HG03442 (cell line): Measurements from ENCODE around the gene TMEM158.

ENCODE experiments used
- ATAC-seq: cut with Tn5 transposase; IDR thresholded peaks from one replicate; pipeline ENCODE4 v1.9.1; 2021; ENCODE audit warnings: mild to moderate bottlenecking, moderate library complexity; ENCODE audit not compliant: unreplicated experiment

Gene TMEM158

DNA sequence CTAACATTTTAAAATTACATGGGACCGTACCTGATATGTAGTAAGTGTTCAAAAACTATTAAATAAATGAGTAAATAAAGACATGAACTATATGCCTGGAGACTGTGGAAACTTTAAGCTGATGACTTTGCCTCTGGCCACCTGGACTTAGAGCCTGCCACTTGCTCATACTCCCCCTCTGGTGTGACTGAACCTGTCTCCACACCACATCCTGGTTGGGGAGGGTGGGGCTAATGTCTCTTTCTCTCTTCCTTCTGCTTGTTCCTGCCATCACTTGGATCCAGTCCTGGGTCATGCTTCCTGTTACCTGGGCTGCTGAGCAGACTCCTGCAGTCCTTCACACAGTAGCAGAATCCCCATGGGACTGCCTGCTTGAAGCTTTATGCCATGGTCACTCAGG lies 8.2 kb upstream of the TMEM158 start:
- no peak for ATAC-seq

DNA sequence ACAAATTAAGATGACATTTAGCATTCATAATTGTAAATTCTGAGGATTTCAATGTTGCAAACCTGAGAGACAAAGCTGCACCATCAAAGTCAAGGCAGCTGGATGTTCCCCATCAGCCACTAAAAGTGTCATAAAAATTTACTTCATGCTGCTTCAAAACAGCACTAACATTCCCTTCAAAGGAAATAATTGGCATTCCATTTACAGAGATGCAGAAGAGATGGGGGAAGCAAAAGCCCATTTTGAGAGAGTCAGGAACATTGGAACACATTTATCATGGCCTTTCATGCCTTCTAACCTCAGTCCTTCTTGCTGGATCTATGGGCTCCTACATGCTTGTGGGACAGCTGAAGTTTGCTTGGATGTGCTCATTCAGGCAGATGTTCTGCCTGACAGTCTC lies 6.4 kb upstream of the TMEM158 start:
- ATAC-seq = no peak

DNA sequence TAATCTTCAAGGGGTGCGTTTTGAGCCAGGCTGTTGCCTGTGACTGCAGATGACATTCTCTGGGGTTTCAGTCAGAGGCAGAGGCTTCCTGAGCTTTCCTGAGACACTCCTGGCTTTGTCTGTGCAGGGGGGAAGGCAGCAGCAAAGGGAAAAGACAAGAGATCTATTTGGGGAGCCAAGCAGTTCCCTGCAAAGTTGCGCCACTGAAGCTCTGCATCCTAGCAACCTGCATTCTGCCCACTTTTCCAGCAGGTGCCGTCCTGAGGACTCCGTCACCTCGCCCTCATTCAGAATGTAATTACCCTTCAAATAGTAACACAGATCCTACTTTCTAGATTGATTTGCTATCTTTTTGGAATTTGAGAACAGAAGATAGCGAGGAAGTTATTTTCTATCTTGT lies 1.9 kb upstream of the TMEM158 start:
- no peak for ATAC-seq

DNA sequence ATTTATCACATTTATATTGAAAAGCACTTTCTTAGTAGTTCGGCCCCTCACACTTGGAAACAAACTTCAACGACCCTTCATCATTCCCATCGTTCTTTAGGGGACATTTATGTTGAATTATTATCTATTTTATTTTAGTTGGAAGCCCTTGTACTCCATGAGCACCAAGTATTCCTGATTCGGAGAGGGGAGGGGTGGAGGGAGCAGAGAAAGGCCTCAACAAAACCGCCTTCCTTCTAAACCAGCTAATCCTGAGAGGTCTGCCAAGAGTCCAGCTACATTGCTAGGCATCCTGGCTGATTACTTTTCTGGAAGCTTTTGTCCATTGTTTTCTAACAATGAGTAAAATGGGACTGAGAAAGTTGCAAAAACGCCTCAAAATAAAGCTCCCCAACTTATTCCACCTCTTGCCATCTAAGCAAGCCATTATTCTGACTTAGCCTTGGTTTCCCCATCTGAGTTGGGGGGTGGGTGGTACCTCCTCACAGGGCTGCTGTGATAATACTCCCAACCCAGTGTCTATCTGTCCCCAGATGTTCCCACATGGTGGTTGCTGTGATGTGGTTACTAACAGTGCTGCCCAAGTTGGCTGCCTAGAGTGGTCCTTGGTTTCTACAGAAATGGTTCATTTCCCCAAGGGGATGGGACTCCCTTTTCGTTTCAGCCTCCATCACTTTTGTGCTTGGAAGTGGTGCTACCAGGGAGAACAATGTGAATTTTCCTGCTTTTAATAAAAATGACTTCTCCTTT lies 1.2 kb upstream of the TMEM158 start:
- no peak for ATAC-seq

DNA sequence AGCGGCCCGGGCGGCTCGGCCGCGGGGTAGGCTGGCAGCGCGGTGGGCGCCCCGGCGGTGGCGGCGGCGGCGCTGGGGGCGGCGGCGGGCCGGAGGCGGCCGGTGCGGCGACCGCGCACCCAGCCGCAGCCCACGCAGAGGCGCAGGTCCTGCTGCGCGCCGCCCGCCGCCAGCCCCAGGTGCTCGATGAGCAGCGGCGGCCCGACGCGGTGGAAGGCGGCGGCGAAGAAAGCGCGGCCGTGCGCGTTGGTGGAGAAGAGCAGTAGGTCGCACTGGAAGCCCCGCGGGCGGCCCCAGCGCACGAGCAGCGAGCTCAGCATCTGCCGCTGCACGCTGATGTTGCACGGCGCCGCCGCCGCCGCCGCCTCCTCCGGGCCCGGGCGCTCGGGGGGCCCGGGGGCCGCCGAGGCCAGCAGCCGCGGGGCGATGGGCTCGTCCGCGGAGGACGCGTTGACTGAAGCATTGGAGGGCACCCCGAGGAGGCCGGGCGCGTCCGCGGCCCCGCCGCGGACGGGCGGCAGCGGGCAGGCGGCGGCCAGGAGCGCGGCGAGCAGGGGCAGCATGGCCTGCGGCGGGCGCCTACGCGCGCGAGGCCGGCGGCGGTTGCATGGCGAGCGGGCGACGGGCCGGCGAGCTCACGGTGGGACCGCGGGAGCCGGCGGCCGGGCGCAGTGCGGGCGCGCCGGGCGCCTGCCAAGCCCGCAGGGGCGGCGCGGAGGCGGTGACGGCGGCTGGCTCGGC lies 452 bp downstream of the TMEM158 start:
- ATAC-seq = peak; percentile 31

DNA sequence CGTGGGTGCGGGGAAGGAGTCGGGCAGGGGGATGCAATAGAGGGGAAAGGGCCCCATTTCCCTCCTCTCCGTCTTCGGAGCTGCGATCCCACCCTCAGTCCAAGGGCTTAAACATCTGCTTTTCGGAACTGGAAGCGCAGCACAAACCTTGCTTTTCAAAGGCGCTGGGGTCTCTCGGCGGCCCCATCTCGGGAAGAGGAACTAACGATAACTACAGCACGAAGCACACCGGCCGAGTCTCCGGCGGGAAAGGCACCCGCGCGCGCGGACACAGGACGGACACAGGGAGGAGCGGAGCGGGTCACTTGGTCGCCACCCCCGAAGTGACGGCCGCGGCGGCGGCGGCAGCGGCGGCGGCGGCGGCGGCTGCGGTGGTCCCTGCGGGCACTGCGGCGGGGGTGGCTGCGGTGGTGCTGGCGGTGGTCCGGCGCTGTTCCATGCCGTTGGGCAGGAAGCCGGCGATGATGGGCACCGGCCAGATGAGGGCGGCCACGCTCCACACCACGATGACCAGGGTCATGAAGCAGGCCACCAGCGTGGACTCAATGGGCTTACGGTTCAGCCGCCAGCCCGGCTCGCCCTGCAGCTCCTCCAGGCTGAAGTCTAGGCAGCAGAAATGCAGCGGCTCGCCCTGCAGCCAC lies 1.1 kb downstream of the TMEM158 start:
- ATAC-seq = peak; percentile 31

DNA sequence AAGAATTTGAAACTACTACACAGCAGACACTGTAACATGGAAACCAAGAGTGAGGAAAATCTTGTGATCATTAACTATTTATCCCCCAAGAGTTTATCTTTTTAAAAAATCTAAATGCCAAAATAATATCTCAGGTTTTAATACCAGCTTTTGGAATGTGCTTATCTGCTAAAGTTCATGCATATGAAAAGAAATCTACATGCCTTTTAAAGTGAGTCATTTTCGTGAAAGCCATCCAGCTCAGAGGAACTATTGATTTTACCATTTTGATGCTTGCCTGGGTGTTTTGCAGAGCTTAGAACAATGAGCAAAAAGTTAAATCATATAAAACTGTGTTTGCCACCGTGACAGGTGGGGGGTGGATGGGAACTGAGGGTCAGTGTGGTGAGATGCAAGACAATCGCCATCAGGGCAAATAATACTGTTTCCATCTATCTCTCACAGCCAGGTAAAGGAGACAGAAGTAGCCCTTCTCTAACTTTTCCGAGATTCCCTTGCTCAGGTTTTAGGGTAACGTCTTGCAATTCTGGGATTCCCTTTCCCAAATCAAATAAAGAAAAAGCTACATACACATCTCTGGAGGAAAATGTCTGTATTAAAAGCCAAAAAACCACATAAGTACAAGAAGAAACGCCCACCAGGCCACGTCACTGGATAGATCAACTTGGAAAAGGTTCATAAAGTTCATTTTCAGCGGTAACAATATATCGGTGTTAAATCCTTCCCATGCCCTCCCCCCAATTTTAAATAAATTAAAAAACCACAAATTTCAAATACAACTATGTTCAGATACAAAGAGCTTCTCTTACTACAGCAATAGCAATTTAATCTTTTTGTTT lies 2.0 kb downstream of the TMEM158 start:
- ATAC-seq = no peak

DNA sequence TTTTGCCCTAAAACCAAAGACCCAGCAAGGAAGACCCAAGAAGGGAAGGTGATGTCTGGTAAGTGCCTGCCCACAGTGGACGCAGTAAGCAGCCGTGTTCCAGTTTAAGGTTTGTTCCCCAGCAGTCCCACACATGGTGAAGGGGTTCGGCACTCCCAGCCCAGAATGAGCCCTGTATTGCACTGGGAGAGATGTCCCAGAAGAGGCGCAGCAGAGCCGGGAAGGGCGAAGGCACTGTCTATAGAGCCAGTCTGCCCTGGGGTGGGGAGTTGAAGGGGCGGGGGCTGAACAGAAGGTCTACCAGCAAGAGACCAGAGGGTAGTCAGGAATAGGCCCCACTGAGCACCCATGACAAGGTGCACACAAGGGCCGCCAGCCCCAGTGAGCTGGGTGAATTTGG lies 6.4 kb downstream of the TMEM158 start:
- no peak for ATAC-seq

DNA sequence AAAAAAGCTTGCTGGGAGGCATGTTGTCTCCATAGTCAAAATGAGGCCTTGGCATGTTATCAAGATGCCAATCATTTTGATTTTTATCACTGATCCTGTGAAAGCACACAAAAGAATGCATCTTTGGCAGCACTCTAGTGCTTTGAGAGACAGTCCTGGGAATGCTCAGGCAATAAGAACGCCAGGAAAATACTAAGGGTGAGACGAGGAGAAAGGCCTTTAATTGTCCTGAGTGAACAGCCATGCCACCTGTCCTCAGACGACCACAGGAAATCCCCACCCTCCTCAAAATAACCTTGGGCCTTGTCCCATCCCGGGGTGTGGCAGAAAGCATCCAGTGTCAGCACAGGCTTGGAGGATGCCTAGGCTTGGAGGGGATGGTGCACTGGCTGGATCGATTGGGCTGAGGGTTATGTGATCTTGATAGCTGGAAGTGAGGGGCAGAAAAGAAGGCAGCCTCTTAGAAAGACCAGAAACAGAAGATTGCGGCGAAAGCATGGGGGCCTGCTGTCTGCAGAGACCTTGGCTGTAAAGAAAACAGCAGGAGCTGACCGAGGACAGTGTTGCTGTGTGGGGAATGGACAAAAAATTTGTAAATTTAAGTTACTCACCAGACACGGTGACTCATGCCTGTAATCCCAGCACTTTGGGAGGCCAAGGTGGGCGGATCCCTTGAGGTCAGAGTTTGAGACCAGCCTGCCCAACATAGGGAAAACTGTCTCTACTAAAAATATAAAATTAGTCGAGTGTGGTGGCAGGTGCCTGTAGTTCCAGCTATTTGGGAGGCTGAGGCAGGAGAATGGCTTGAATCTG lies 7.3 kb downstream of the TMEM158 start:
- ATAC-seq = no peak

DNA sequence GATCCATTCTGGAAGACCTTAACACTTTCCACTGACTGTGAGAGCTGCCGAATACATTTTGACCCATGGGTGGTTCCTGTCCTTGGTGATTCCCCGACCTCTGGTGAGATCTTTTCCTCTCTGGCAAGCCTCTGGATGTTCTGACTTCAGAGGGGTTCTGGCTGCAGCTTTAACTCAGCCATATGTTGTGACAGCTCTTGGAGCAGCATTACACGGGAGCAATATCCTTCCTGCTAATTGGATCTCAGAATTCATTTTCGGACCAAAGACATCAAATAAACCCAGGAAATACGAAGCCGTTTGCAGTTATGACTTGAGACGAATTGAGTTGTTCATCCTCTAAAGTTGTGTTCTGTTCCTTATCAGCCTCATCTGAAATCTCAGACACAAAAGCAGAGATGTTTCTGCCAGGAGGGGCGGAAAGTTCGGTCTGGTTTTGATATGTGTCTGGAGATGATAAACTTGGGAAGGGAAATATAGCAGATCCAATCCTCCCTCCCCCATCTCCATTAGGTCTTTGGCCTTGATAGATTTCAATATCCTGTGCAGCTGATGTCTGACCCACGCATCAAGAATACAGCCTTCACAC lies 10.0 kb downstream of the TMEM158 start:
- ATAC-seq = no peak

DNA sequence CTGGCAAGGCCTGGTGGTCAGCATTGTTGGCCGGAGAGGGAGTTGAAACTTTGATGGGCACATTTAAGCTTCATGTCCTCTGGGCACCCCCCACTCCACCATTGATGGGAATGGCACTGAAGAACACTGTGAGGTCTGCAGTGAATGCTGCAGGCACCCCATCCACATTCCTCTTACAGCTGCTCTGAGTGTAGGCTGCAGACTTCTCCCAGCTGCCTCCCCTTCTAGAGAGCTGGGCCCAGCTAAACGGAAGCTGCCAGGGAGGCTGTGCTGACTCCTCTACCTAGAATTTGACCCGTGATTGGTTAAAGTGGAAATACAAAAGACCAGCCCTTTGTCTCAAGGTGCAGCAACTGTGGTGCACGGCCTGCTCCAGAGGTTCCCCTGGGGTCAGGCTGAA lies 10.6 kb downstream of the TMEM158 start:
- no peak for ATAC-seq

DNA sequence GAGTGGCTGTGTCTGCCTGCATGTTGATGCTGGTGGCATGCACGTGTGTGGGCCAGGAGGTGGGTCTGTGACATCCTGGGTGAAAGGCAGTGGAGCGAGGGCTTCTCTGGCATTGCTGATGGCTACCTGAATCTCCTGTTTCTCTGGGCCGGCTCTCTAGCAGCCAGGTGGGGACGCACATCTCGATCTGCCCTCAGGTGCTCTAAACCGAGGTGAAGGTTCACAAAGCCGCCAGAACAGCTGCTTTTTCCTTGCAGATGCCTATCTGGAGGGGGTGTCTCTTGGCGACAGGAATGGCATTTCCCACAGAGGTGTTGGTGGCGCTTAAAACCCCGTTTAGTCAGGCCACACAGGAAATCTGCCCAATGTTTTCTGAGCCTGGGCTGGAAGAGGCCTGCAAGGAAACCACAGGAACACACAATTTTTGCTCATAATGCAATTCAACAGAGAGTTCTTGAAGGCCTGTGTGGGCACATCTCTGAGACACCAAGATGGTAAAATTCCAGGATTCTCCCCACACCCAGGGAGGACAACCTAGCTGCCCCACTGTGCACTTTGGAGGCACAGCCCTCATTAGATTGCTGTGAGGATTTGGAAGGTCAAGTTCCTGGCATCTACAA lies 11.9 kb downstream of the TMEM158 start:
- no peak for ATAC-seq

DNA sequence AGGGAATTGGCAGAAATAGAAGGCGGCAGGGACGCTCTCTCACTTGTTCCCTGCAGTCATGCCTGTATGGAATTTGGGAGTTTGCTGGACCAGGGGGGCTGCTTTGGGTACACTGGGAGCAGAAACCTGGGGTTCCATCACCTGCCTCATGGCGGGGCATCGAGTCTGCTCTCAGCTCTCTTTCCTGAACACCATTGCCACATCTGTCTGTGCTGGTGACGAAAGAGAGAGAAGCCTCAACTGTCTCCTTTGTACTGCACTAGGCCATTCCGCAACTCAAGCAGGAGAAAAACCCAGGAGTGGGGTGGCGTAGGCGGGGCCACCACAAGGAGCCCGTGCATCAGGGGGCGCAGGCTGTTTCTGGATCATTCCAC lies 14.0 kb downstream of the TMEM158 start:
- no peak for ATAC-seq

DNA sequence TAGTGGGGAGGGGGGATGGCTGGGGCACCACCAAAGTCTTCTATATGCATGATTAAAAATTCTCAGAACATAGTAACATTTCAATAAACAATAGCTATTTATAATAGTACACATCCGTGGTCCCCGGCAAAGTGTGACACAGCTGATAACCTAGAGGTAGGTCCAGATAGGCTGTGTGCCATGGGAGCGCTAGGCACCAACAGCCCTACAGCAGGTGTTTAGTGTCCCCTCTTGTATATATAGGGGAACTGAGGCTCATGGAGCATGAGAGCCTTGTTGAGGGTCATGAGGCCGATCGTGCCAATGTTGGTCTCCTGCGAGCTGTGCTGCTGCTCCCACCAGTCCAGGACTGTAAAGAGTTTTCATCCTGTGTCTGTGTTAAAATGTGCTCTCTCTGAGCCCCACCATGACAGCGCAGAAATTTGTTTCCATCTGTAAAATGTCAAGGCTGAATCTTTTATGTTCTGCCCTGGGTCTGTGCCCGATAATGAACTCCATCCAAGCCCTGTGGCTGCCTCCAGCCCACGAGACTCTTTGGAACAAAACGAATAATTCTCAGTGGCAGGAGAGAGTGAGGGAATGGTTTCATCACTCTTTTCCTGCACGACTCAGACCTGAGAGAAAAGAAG lies 14.5 kb downstream of the TMEM158 start:
- no peak for ATAC-seq

DNA sequence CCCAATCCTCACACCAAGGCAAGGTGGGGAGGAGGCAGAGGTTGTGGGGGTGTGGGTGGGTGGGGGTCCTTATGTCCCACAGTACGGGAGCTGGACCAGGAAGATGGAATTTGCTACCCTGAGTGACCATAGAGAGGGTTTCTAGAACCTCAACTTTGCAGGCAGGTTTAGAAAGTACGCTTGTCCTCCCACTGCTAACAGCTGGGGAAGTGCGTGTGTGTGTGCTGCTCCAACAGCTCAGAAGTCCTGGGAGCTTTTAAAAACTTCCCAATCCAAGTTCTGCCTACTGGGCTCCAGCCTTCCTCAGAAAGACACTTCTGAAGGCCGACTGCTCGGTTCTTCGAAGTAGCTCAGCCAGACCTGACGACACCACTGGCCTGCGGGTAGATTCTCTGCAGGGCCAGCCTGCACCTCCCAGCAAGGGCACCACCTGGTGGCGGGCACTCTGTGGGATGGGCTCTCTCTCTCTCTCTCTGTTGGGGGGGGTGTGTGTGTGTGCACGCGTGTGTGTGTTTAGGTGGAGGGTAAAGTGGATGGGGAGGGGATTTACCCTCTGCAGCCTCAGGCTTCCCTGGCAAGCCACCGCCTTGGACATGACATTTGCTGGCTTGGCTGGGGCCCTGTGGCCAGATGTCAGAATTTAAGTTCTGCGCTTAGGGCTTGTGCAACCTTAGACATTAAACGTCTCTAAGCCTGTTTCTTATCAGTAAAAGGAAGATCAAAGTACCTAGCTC lies 15.6 kb downstream of the TMEM158 start:
- ATAC-seq = no peak

DNA sequence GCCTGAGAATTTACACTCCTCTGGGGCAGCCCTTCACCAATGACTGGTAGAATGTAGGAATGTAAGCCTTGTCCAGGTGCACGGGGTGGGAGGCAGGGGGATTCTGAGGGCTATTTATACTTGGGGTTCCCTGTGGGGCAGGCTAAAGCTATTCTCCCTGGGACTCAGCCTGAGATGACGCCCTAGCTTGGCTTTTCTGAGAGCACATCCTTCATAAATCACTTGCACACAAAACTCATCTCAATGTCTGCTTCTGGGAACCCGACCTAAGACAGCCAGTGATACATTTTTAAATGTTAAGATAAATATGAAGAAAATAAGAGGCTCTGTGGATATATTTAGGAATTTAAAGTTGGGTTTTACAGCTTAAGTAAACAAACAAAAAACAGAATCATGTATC lies 16.6 kb downstream of the TMEM158 start:
- ATAC-seq = no peak

DNA sequence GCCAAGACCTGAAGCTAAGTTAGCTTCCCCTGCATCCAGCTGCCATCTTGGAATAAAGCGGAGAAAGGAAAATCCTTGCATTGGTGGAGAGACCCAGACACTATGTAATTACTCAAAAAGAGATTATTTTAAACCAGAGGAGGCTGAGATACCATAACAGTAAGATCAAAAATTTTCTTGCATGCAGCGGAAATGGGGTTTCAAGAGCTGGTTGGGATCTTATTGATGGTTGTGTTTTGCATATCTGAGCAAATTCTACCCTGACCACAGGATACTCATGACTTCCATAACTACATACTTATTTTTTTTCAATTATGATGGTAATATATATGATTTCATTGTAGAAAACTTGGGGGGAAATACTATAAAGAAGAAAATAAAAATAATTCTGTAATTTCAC lies 17.5 kb downstream of the TMEM158 start:
- no peak for ATAC-seq

DNA sequence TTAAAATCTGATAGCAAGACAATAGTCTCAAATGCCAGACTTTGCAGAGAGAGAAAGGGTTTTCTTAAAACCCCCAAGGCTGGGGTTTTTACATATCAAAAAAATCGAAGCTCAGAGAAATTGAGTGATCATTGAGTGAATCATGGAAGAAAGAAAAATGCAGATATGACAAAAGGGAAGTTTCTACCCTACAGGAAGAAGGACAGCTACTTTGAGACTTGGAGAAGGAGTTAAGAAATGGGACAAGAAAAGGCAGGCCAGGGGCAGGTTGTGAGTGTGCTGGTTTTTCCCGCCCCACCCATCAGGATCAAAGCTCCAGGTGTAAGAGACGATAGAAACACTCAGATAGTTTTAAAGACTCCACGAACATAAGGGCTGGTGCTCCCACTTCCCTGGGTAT lies 18.6 kb downstream of the TMEM158 start:
- no peak for ATAC-seq
